GM04503 (cell line): ENCODE measurements around the gene CCDC190.
"Not testable (repeated sequence)": the region's sequence is repeated elsewhere in the genome, so short reads cannot be mapped to it uniquely, and the experiment has no call there.

ENCODE experiments used
- DNase-seq: peaks from one replicate; pipeline ENCODE4 v3.0.0-alpha.2; 2012; ENCODE audit warnings: low read depth

Gene CCDC190, protein sequence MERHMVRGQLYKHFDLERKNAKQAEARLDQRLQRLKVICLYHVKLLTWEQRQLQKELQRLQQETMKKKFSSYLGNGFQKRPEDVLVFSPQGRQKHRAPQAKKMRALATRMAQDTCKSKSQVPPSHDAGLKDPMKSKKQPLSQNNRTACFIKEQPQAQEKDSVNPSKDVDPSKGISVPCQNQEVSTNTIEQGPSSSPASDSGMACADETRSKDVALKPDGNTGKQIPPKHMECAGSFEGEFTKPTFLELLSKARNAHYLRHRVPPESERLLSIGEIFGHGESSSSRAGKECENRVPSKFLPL

DNA sequence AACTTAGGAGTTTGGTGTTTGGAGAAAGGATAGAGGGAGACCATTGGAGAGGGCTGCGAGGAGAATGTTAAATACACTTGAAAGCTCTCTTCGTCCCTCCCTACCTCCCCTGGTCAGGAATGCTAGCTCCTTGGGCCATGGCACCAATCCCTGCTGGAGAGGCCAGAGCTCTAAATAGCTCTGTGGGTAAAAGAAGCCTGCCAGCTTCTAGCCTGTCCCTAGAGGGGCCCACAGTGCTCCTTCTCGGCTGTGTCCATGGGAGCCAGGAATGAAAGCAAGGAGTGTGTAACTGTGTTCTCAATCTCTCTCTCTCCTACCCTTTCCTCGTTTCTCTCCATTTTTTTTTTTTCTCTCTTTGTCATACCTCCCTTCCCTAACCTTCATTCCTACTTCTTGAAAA lies at the start of gene CCDC190:
CCDC190 (minus strand) TSS at position 75 of the 400 bp plus-strand sequence. CDS start 1,529 bp downstream, outside the sequence.
- no peak for DNase-seq

- no peak for DNase-seq
These were observed 49.2 kb upstream of the CCDC190 start for GRCh38 chr1:162910161-162910560.

- DNase-seq, result peak; percentile 67
These were observed 47.8 kb upstream of the CCDC190 start for GRCh38 chr1:162908780-162909179.

GRCh38 chr1:162908236-162908635 lies 47.3 kb upstream of the CCDC190 start:
- no peak for DNase-seq

- no peak for DNase-seq
These were observed 45.5 kb upstream of the CCDC190 start for GRCh38 chr1:162906485-162906884.

DNA sequence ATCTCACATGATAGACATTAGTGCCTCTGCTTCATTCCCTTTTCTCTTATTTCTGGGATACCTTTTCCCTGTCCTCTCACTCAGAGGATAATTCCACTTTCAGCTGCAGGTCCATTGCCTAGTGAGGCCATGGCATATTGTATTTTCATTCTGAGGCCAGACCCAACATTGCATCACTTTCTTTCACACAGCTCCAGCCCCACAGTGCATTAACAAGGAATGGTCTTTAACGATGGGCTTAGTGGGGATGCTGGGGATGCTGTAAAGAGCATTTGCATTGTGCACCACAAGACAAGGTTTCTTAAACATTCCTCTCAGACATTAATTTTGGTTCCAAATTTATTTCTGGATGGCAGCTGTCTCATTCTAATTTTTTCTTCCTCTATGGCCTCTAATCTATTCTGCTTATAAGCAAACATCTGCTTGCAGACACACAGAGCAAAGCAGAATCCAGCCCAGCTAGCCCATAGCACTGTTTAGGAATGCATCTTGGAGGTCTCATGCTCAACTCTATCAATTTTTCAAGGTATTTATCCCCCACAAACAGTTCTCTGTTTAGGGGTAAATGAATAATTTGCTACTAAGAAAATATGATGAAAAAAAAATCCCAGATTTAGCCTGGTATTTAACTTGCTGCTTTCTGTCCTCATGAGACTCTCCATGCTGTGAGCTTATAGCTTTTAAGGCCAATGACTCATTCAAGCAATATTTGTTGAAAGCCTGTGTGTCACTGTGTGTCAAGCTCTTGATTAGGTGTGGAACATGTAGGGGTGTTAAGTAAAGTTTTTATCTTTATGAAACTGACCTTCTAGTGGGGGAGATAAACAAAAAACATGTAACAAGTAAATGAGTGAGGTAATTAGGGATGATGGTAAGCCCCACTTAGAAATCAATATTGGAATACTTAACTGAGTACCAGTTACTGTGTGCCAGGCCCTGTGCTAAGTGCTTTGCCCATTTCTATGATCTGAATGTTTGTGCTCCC lies 44.5 kb upstream of the CCDC190 start:
- DNase-seq, result peak; percentile 55

DNA sequence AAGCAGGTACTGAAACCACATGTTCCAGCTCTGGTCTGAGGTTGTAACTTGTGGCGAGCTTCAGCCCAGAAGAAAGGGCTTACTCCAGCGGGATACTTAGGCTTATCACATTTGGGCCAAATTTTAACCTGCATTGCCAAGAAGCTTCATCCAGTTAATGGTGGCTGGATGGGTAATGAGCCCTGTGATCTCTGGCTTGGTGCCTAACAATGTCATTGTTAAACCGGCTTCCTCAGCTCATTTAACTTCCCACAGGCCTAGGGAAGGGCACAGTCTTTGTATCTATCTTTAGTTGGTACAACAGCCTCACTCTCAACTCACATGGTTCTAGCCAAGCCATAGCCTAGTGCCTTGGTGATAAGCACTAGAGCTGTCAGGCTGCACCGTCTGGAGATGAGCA lies 43.6 kb upstream of the CCDC190 start:
- DNase-seq, result no peak

DNA sequence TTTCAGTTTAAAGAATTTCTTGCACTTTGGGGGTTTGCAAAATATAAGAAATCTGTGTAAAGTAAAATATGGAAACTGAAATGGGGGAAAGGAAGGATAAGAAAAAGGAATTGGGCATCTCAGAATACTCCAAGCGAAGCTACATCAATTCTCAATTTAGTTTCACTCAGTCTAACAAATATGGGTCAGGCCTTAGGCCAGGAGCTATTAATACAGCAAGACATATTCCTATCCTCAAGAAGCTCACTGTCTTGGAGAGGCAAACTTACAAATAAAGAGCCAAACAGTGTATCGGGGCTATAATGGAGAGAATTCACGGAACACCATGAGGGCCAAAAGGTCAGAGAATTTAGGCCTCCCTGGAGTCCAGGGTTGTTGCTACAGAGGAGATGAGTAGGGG lies 43.0 kb upstream of the CCDC190 start:
- no peak for DNase-seq

- DNase-seq, result no peak
These were observed 42.3 kb upstream of the CCDC190 start for GRCh38 chr1:162903246-162903645.

DNA sequence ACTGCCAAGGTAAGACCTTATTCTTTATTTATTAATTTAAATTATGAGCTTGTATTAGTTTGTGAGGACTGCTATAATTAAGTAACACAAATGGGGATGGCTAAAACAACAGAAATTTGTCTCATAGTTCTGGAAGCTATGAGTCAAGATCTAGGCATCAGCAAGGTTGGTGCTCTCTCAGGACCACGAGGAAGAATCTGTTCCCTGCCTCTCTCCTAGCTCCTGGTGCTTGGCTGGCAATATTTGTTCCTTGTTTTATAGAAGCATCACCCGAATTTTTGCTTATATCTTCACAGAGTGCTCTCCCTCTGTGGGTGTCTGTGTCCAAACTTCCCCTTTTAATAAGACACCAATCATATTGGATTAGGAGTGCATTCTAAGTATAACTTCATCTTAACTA lies 41.4 kb upstream of the CCDC190 start:
- no peak for DNase-seq

GRCh38 chr1:162901243-162901642 lies 40.3 kb upstream of the CCDC190 start:
- no peak for DNase-seq

- peak; percentile 67 for DNase-seq
These were observed 38.6 kb upstream of the CCDC190 start for GRCh38 chr1:162899422-162900146.

DNA sequence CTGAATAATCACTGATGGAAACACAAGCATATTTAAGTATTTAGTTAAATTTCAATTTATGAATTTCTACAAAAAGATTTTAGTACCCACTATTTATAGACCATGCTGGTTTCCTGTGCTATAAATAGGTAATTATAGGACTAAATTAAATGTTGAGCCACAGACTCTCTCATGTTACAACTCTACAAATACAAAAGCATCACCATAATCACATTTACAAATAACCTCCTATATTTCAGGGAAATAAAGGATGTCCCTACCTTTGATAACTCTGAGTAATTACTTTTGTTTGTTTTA lies 32.6 kb upstream of the CCDC190 start:
- DNase-seq, result no peak

GRCh38 chr1:162892906-162893611 lies 32.1 kb upstream of the CCDC190 start:
- DNase-seq, result no peak

GRCh38 chr1:162889989-162890388 lies 29.0 kb upstream of the CCDC190 start:
- DNase-seq, result no peak

GRCh38 chr1:162886705-162887104 lies 25.7 kb upstream of the CCDC190 start:
- no peak for DNase-seq

GRCh38 chr1:162885265-162885664 lies 24.3 kb upstream of the CCDC190 start:
- no peak for DNase-seq

DNA sequence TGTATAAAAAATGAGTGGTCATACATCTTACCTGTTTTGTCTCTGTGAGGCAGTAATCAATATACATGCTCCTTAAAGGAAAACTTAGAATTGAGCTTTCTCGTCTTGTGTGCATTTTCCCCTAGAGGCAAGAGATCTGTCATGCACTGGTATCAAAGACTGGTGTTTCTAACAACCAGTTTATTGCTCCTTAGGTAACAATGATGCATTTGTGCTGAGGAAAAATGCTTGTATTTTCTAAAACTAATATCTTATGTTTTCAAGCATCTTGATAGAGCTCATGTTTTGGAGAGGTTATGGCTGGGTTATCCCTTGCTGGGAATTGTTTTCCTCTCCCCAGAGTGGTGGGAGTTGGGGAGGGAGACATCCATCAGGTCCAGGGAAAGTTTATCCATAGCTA lies 23.9 kb upstream of the CCDC190 start:
- no peak for DNase-seq

DNA sequence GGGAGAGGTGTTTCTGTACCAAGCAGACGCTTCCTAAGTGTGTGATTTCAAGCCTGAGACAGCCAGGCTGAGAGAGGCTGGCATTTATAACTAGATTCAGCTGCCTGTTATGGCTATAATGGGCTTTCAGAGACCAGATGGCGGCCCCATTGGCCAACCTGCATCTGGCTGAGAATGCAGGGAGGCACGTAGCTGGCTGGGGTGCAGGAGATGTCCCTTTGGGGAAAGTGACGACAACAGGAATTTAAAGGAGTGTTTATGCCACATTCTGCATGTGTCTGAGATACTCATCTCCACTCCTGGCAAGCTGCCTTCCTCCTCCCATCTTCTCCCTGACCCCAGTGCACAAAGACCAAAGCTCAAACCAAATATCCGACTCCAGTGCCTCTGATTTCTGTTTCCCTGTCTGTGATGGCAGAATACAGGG lies 21.3 kb upstream of the CCDC190 start:
- DNase-seq, result no peak

DNA sequence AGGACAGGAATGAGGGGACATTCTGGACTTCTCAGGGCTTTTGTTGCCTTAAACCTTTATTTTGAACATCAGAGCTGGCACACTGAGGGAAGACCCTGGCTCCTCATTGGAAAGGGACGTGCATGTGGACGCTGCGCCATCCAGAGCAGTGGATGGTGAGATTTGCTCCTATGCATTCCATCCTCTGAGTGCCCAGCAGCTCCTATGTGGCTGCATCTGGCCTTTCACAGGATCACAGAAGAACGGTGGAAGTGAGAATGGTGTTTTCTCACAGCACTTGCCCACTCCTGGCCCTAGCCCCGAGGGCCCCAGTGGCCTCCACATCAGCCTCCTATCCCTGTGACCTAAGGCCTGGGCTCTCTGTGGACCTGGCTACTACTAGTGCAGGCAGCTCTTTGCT lies 20.6 kb upstream of the CCDC190 start:
- no peak for DNase-seq

- DNase-seq, result not testable (repeated sequence)
These were observed 19.6 kb upstream of the CCDC190 start for GRCh38 chr1:162880617-162881016.

DNA sequence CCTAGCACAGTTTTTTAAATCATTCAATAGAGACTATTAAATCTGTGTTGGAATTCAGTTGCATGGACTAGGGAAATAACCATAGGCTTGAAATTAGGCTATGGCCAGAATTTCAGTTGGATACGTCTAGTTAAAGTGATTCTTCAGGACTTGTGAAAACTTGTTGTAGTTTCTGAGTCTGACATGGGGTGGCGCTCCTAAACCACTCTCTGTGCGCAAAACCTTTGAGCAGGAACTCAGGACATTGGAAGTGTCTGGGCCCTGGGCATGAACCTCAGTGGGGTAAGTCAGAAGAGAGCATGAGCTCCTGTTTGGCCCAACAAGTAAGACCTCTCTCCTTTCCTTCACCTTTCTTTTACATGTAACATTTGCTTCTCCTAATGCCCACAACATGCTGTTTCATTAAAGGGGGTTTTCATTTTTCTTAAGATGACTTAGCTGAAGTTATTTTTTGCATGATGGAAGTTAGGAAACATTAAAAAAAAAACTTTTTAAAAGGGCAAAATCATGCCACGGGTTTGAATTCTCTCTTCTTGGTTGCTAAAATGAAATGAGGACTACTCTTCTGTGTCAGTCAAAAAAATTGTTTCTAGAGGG lies 17.1 kb upstream of the CCDC190 start:
- DNase-seq, result no peak
